Nephron progenitor cell (in vitro differentiated cells): ENCODE data around the gene RSAD1.

Source experiments
- DNase-seq: peaks from one replicate; pipeline ENCODE4 v3.0.0; 2021
- H3K27ac Mint-ChIP-seq: 2 replicates; pipeline ENCODE4 v1.8.0; 2021; ENCODE audit warnings: mild to moderate bottlenecking, moderate library complexity, mixed read lengths
- H3K27me3 Mint-ChIP-seq: 2 replicates; pipeline ENCODE4 v1.8.0; 2021; ENCODE audit warnings: mild to moderate bottlenecking, low read depth, mixed read lengths; ENCODE audit not compliant: poor library complexity
- H3K36me3 Mint-ChIP-seq: 2 replicates; pipeline ENCODE4 v1.8.0; 2021; ENCODE audit warnings: low read depth, mixed read lengths
- H3K4me1 Mint-ChIP-seq: 2 replicates; pipeline ENCODE4 v1.8.0; 2021; ENCODE audit warnings: mixed read lengths
- H3K4me3 Mint-ChIP-seq: 2 replicates; pipeline ENCODE4 v1.8.0; 2021; ENCODE audit warnings: mild to moderate bottlenecking, moderate library complexity, mixed read lengths
- H3K9me3 Mint-ChIP-seq: 2 replicates; pipeline ENCODE4 v1.8.0; 2021; ENCODE audit warnings: mild to moderate bottlenecking, moderate library complexity, mixed read lengths
- CTCF ChIP-seq: fragments of 200-600 bp; sonication (generic); IDR thresholded peaks from 2 replicates; pipeline ENCODE4 v1.5.0; 2021; ENCODE audit warnings: antibody characterized with exemption

RSAD1 gene

DNA sequence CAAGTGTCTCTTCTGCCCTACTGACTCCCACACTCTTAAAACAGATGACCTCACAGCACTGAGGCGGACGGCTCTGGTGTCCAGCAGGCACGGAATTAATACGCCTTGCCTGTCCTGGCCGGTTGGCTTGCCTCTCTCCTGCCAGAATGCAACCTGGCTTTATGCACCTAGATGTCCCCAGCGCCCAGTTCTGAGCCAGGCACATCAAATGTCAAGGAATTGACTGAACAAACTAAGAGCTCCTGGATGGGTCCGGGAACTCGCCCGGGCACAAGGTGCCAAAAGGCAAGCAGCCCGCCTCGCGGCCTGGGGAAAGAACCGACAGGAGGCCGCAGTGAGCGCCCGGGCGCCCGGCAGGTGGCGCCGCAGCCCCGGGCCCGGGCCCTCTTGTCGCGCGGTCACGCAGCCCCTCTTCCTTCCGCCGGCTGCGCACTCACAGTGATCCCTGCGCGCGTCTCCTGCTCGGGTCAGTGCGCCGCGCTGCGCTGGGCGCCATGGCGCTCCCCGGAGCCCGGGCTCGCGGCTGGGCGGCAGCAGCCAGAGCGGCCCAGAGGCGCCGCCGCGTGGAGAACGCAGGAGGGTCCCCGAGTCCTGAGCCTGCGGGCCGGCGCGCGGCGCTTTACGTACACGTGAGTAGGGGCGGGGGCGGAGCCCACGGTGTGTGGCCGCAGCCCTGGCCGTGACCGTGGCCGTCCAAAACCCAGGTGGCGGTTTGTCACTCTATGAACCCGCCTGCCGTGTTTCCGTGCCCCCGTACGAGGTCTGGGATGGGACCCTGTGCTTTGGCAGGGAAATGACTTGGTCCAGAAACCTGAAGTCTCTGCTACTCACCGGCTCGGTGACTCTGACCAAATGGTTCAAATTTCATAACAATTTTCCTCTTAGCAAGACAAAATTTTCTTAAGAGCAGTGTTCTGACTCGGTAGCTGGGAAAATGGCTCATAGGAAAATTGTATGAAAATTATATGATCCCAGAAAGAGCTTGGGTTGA is at the start of gene RSAD1:
Gene RSAD1 (plus strand): TSS at position 470 of the 991 bp plus-strand sequence. CDS start 25 bp downstream, at position 495.
- TF ChIP-seq CTCF, result peak; percentile 75
- Mint-ChIP-seq H3K4me3 (peak within 1 kb of the TSS; percentile 84), H3K9me3 (no peaks in the 10 kb centered on the region), H3K4me1 (peaks cover 31% of the 10 kb centered on the region), H3K36me3 (peaks cover 25% of the 10 kb centered on the region), H3K27me3 (peaks cover 47% of the 10 kb centered on the region), H3K27ac (peak within 1 kb of the TSS; percentile 98)
- DNase-seq, result peak; percentile 89

DNA sequence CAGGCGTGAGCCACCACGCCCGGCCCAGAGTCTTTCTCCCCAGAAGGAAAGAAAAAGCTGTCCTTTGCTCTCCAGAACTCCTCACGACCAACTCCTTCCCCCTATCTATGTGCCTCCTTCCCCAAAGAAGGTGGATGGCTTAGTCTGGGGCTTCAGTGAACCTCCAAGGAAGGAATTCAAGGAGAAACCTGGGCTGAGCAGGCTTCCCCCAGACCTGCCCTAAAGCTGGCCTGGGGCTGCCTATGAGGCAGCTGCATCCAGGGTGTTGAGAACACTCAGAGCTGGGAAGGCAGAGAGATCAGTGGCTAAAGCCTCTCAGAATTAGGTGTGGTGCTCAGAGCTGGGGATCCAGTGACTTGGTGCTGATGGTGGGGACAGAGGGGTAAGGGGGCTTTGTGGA is 48.9 kb upstream of the RSAD1 start:
- H3K27ac Mint-ChIP-seq, result no peak overlapping the region
- H3K4me1 Mint-ChIP-seq, result peaks cover 63% of the 10 kb centered on the region
- H3K9me3 Mint-ChIP-seq, result no peaks in the 10 kb centered on the region
- TF ChIP-seq CTCF, result no peak
- peaks cover 9% of the 10 kb centered on the region for H3K27me3 Mint-ChIP-seq
- H3K36me3 Mint-ChIP-seq, result no peaks in the 10 kb centered on the region
- no peak overlapping the region for H3K4me3 Mint-ChIP-seq
- no peak for DNase-seq

DNA sequence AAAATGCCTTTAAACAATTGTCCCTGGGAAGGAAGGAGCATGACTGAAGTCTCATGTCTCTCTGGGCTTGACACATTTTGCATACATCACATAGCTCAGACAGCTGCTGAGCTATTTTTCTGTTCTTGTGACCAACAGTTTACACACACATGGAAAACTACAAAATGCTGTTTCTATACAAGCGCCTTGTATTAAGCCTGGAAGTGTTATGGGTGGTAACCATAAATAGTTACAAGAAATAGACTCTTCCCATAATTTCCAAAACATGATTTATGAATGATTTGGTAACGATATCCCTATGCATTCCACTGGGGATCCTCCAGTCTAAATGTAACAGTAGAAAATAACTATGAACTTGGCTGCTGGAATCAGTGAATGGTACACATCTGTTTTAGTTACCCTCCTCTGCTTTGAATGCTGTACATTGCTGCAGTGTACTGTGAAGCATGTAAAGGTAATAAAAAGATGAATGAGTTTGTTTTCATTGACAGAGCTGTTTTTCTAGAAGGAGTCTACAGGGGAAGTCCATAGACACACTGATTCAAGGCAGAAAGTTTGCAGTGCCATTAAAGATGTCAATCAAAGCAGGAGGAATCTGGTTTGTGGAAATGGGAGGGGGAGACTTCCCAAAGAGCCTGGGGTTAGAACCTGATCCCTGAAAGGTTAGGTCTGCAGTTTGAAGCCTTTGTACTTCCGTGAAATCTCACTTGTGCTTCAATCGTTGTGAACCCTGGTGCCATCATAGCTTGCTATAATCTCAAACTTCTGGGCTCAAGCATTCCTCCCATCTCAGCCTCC is 47.6 kb upstream of the RSAD1 start:
- Mint-ChIP-seq H3K27me3 (peaks cover 9% of the 10 kb centered on the region), H3K36me3 (no peaks in the 10 kb centered on the region), H3K9me3 (no peaks in the 10 kb centered on the region), H3K27ac (peak overlapping the region; percentile 7), H3K4me1 (peaks cover 52% of the 10 kb centered on the region), H3K4me3 (peak overlapping the region; percentile 32)
- peak; percentile 11 for DNase-seq
- TF ChIP-seq CTCF, result no peak

DNA sequence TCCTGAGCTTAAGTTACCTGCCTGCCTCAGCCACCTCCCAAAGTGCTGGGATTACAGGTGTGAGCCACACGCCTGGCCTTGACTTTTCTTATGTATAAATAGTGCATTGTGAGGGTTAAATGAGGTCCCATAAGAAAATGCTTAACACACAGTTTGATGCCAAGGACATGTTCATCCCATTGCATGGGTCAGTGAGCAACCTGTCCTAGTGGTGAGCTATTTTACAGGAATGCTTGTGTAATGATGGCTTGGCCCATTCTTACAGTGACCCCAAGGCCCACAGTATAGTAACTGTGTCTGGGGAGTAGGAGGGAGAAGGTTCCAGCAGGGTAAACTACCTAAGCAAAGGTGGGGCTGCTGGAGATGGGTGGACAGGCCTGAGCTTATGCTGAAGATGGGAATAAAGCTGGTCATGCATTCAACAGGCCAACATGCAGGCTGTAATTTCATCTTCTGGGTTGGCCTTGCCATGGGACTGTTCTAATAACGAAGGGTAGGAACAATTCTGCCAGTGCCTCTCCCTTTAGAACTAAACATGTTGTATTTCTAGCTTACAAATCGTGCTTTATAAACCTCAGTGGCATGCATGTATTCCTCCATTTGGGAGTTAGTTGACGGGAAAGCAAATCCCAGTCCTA is 46.4 kb upstream of the RSAD1 start:
- H3K9me3 Mint-ChIP-seq, result no peaks in the 10 kb centered on the region
- peaks cover 6% of the 10 kb centered on the region for H3K27me3 Mint-ChIP-seq
- H3K27ac Mint-ChIP-seq, result no peak overlapping the region
- H3K36me3 Mint-ChIP-seq, result peaks cover 4% of the 10 kb centered on the region
- H3K4me3 Mint-ChIP-seq, result no peak overlapping the region
- peaks cover 44% of the 10 kb centered on the region for H3K4me1 Mint-ChIP-seq
- no peak for TF ChIP-seq CTCF
- DNase-seq, result no peak

- Mint-ChIP-seq H3K4me1 (peaks cover 1% of the 10 kb centered on the region), H3K27me3 (no peaks in the 10 kb centered on the region), H3K27ac (no peak overlapping the region), H3K9me3 (no peaks in the 10 kb centered on the region), H3K4me3 (no peak overlapping the region), H3K36me3 (peaks cover 4% of the 10 kb centered on the region)
- no peak for DNase-seq
- no peak for TF ChIP-seq CTCF
These were observed 41.3 kb upstream of the RSAD1 start for GRCh38 chr17:50437409-50437808.
